Measurements from ENCODE around the gene EEF1A1.
A peak's percentile ranks its signal among the peaks of the same experiment; 100 is the strongest.

Gene EEF1A1

DNA sequence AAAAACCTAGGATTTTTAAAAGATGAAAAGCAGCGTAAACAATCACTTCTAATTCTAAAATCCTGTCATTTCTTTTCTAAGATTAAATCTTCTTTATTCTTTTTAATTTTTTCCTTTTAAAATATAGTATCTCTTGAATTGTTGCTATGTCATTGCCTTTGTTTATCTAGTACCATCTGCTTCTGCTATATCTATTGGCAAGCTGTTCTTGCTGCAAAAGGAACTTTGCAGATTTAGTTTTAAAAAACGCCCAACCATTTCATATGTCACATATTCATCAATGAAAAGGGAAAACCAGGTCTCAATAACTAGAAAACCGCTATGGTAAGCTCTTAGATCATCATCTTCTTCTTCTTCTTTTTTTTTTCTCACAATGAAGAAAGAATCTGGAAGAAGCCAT lies 11.5 kb upstream of the EEF1A1 start:
- H3K27ac ChIP-seq (ENCODE audit: extremely low read depth, low read depth, low read length): no peak overlapping the region
- no peak overlapping the region for H3K4me3 ChIP-seq (ENCODE audit: low read depth, low read length)
- TF ChIP-seq ZNF830 (tag by site-specific recombination; IDR thresholded peaks at IDR 0.05; ENCODE audit: low read depth): no peak
- TF ChIP-seq HOXA7 (CRISPR knock-in tag; IDR thresholded peaks at IDR 0.05; ENCODE audit: borderline replicate concordance): no peak
- no peak for TF ChIP-seq ZFP41 (tag by site-specific recombination; IDR thresholded peaks at IDR 0.05; ENCODE audit: borderline replicate concordance)
- no peak for TF ChIP-seq ZNF792 (tag by site-specific recombination; IDR thresholded peaks at IDR 0.05)
- H3K4me1 ChIP-seq (ENCODE audit: control insufficient read depth, insufficient read depth, low read length): no peaks in the 10 kb centered on the region
- POLR2A ChIA-PET: interaction anchor here (2.5 kb wide), 1 partner anchor 12 kb away, joined by 12 read pairs; the partner anchor contains the start of gene EEF1A1
- H3K9me3 ChIP-seq (ENCODE audit: control insufficient read depth, insufficient read depth, low read depth, low read length): no peaks in the 10 kb centered on the region
- no peaks in the 10 kb centered on the region for H3K36me3 ChIP-seq (ENCODE audit: control insufficient read depth in 2 of 2, insufficient read depth in 1 of 2, low read length in 2 of 2)
- CTCF ChIA-PET: interaction anchor here (0.6 to 1.5 kb wide), 3 partner anchors 18 to 848 kb away, joined by 3 to 4 read pairs (median 3); no protein-coding TSS in a partner anchor

DNA sequence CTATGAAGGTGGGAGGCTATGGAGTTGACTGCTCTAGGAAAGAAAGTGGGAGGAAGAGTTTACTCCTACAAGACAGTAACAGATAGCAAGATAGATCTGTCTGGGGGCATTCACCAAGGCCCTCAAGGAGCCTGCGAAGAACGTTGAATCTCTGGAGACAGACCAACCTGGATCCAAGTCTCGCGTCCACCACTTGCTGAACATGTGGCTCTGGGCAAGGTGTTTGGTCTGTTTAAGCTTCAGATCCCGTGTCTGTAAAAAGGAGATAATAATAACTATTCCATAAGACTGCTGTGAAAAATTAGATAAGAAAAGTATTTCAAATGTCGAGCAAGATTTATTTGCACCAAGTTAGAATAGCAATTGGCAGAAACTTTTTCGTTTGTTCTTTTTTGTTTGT lies 8.1 kb upstream of the EEF1A1 start:
- CTCF ChIA-PET: interaction anchor here (0.6 to 1.2 kb wide), 3 partner anchors 74 to 1604 kb away, joined by 3 read pairs; no protein-coding TSS in a partner anchor
- POLR2A ChIA-PET: interaction anchor here (1.8 kb wide), 1 partner anchor 8 kb away, joined by 12 read pairs; the partner anchor contains the start of gene EEF1A1
- no peak overlapping the region for H3K4me3 ChIP-seq (ENCODE audit: low read depth, low read length)

DNA sequence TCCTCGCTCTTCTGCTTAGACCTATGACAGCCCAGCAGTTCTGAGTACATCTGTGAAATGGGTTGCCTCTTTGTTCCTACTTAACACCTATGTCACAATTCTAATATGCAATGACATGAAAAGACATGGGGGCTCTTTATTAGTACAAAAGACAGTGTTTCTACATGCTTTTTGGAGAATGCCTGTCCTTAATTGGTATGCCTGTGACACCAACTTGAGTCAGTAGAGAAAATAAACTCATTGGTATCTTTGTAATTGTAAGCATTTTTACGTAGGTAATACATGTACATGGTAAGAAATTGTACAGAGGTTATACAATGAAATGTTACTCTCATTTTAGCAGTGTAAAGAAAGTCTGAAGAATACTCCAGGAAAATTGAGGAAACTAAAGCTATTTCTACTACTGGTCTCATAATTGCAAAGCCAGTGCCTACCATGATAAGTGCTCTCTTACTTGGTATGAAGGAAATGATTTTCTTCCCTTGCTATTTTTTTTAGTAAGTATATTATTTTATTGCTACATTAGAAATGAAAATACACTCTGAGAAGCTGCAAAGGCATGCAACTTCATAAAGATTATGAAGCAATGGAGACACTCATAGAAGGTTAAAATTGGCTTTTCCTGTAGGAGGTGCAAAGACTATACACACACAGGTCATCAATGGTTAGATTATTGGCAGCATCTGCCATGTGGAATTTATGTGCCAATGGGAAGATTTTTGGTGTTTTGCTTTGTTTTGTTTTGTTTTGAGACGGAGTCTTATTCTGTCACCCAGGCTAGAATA lies 4.9 kb upstream of the EEF1A1 start:
- no peak for TF ChIP-seq ZNF335 (tag by site-specific recombination; conservative IDR thresholded peaks at IDR 0.05)
- TF ChIP-seq KLF16 (tag by site-specific recombination; IDR thresholded peaks at IDR 0.05): no peak
- no peak for TF ChIP-seq ZNF366 (tag by site-specific recombination; conservative IDR thresholded peaks at IDR 0.05)
- no peak for TF ChIP-seq ZNF184 (tag by site-specific recombination; IDR thresholded peaks at IDR 0.05)
- peaks cover 0 to under 1% of the 10 kb centered on the region in 2 experiments; a peak in 1 of 3 replicates for H3K36me3 ChIP-seq (ENCODE audit: control insufficient read depth in 2 of 2, insufficient read depth in 1 of 2, low read length in 2 of 2)
- H3K27ac ChIP-seq (ENCODE audit: extremely low read depth, low read depth, low read length): no peak overlapping the region
- no peaks in the 10 kb centered on the region for H3K4me1 ChIP-seq (ENCODE audit: control insufficient read depth, insufficient read depth, low read length)
- no peak overlapping the region for H3K4me3 ChIP-seq (ENCODE audit: low read depth, low read length)
- ChIA-PET CTCF (interaction anchor here (1.5 kb wide), 1 partner anchor 85 kb away, joined by 6 read pairs; no protein-coding TSS in a partner anchor), POLR2A (interaction anchor here (5.9 kb wide), 1 partner anchor 128 kb away, joined by 88 read pairs; the partner anchor contains the start of gene SLC17A5)
- H3K9me3 ChIP-seq (ENCODE audit: control insufficient read depth, insufficient read depth, low read depth, low read length): no peaks in the 10 kb centered on the region

More for the DNA sequence above, 8.1 kb upstream of the EEF1A1 start:
- no peak overlapping the region for H3K27ac ChIP-seq (ENCODE audit: extremely low read depth, low read depth, low read length)
- H3K4me1 ChIP-seq (ENCODE audit: control insufficient read depth, insufficient read depth, low read length): no peaks in the 10 kb centered on the region
- TF ChIP-seq ZNF600 (tag by site-specific recombination; IDR thresholded peaks at IDR 0.05): no peak
- TF ChIP-seq, protein P1, sequence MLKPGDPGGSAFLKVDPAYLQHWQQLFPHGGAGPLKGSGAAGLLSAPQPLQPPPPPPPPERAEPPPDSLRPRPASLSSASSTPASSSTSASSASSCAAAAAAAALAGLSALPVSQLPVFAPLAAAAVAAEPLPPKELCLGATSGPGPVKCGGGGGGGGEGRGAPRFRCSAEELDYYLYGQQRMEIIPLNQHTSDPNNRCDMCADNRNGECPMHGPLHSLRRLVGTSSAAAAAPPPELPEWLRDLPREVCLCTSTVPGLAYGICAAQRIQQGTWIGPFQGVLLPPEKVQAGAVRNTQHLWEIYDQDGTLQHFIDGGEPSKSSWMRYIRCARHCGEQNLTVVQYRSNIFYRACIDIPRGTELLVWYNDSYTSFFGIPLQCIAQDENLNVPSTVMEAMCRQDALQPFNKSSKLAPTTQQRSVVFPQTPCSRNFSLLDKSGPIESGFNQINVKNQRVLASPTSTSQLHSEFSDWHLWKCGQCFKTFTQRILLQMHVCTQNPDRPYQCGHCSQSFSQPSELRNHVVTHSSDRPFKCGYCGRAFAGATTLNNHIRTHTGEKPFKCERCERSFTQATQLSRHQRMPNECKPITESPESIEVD (tag by site-specific recombination; IDR thresholded peaks at IDR 0.05): no peak
- TF ChIP-seq EGR2 (tag by site-specific recombination; IDR thresholded peaks at IDR 0.05; ENCODE audit: low read depth): peak; percentile 40; the same call in 1 of the 2 replicates
- TF ChIP-seq, protein P2, sequence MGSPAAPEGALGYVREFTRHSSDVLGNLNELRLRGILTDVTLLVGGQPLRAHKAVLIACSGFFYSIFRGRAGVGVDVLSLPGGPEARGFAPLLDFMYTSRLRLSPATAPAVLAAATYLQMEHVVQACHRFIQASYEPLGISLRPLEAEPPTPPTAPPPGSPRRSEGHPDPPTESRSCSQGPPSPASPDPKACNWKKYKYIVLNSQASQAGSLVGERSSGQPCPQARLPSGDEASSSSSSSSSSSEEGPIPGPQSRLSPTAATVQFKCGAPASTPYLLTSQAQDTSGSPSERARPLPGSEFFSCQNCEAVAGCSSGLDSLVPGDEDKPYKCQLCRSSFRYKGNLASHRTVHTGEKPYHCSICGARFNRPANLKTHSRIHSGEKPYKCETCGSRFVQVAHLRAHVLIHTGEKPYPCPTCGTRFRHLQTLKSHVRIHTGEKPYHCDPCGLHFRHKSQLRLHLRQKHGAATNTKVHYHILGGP (tag by site-specific recombination; IDR thresholded peaks at IDR 0.05): no peak
- no peak for TF ChIP-seq KLF9 (tag by site-specific recombination; IDR thresholded peaks at IDR 0.05; ENCODE audit: low read depth)
- TF ChIP-seq KLF7 (tag by site-specific recombination; IDR thresholded peaks at IDR 0.05; ENCODE audit: borderline replicate concordance): no peak
- TF ChIP-seq ZNF214 (tag by site-specific recombination; IDR thresholded peaks at IDR 0.05; ENCODE audit: borderline replicate concordance): no peak
- no peak for TF ChIP-seq ZNF184 (tag by site-specific recombination; IDR thresholded peaks at IDR 0.05)
- H3K9me3 ChIP-seq (ENCODE audit: control insufficient read depth, insufficient read depth, low read depth, low read length): no peaks in the 10 kb centered on the region
- no peaks in the 10 kb centered on the region for H3K36me3 ChIP-seq (ENCODE audit: control insufficient read depth in 2 of 2, insufficient read depth in 1 of 2, low read length in 2 of 2)

Measured in HEK293 (cell line).